Peyer's patch (tissue), 4 donors: ENCODE measurements around the gene NTNG1.

ENCODE experiments used
- POLR2A ChIP-seq, 2 donors: fragments of 450-650 bp; IDR thresholded peaks; one replicate each; pipeline ENCODE4 v1.5.1; 2017; ENCODE audit warnings: antibody characterized with exemption in 2 of 2, mild to moderate bottlenecking in 2 of 2, moderate library complexity in 2 of 2
- TF ChIP-seq, protein P1 (sequence below), 6 experiments: fragments of 450-650 bp in 4 of 6; fragments of 200-600 bp in 2 of 6; sonication (generic) in 1 of 6; IDR thresholded peaks; one replicate each; pipeline ENCODE4 v1.5.1; 2017 to 2019; ENCODE audit warnings: antibody characterized with exemption in 6 of 6, mild to moderate bottlenecking in 3 of 6, moderate library complexity in 1 of 6

DNA sequence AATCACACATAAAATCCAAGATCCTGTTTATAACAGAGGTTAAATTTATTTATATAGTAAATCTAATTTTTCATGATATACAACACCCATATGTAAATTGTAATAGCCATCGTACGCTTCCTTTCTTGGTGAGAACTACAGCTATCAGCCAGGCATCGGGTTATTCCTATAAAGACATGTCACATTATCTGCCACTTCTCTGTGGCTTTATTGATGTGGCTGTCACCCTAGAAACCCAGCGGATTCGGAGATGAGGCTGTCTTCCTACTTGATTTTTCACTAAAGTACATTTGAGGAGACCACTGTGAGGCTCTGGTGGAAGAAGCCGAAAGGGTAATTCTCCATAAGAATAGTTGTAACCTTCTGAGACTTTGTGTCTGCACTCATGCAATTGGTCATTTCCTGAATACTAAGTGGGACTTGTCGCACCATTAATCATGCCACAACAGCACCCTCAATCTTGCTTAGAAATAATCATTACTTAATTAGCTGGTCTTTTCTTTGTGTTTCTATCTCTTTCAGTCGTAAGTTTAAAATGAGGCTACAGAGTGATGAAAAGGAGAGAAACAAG lies 106.0 kb downstream of the NTNG1 start:
- TF ChIP-seq, protein P1, sequence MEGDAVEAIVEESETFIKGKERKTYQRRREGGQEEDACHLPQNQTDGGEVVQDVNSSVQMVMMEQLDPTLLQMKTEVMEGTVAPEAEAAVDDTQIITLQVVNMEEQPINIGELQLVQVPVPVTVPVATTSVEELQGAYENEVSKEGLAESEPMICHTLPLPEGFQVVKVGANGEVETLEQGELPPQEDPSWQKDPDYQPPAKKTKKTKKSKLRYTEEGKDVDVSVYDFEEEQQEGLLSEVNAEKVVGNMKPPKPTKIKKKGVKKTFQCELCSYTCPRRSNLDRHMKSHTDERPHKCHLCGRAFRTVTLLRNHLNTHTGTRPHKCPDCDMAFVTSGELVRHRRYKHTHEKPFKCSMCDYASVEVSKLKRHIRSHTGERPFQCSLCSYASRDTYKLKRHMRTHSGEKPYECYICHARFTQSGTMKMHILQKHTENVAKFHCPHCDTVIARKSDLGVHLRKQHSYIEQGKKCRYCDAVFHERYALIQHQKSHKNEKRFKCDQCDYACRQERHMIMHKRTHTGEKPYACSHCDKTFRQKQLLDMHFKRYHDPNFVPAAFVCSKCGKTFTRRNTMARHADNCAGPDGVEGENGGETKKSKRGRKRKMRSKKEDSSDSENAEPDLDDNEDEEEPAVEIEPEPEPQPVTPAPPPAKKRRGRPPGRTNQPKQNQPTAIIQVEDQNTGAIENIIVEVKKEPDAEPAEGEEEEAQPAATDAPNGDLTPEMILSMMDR (IDR thresholded peaks at IDR 0.05), result no peak
- TF ChIP-seq POLR2A (IDR thresholded peaks at IDR 0.05), result no peak
